WI38 (cell line): Measurements from ENCODE around the gene BSX.

Experiments
- H3K4me3 ChIP-seq: 2 replicates; pipeline ENCODE4 v1.5.1; 2011; ENCODE audit warnings: low read depth, mild to moderate bottlenecking, control low read depth, low read length
- CTCF ChIP-seq: IDR thresholded peaks from 2 replicates; pipeline ENCODE4 v1.5.1; 2012; ENCODE audit warnings: low read depth, mild to moderate bottlenecking, control low read depth, low read length

Gene BSX

GRCh38 chr11:122954455-122954854 is 27.2 kb downstream of the BSX start:
- H3K4me3 ChIP-seq, result no peak overlapping the region
- no peak for TF ChIP-seq CTCF

GRCh38 chr11:122951211-122951610 is 30.4 kb downstream of the BSX start:
- no peak for TF ChIP-seq CTCF
- H3K4me3 ChIP-seq, result no peak overlapping the region

GRCh38 chr11:122938557-122938956 is 43.1 kb downstream of the BSX start:
- TF ChIP-seq CTCF, result no peak
- no peak overlapping the region for H3K4me3 ChIP-seq

GRCh38 chr11:122937983-122938382 is 43.7 kb downstream of the BSX start:
- no peak for TF ChIP-seq CTCF

GRCh38 chr11:122933416-122933815 is 48.2 kb downstream of the BSX start:
- TF ChIP-seq CTCF, result no peak
- H3K4me3 ChIP-seq, result no peak overlapping the region

More at GRCh38 chr11:122937983-122938382, 43.7 kb downstream of the BSX start:
- H3K4me3 ChIP-seq, result no peak overlapping the region

GRCh38 chr11:122931510-122931909 is 50.1 kb downstream of the BSX start:
- no peak overlapping the region for H3K4me3 ChIP-seq
- TF ChIP-seq CTCF, result no peak
